Trophoblast cell (in vitro differentiated cells and primary cell): ENCODE data around the gene VCL.

Experiments used
- DNase-seq, 2 donors: peaks; one replicate each; pipeline ENCODE4 v3.0.0-alpha.2; 2016
- H2AFZ ChIP-seq: 2 replicates; pipeline ENCODE4 v1.6.1; 2013; ENCODE audit warnings: low read length, moderate library complexity, mild to moderate bottlenecking; ENCODE audit not compliant: insufficient read depth, poor library complexity
- H2AK5ac ChIP-seq: 2 replicates; pipeline ENCODE4 v1.6.1; 2013; ENCODE audit warnings: mild to moderate bottlenecking, low read length
- H2BK120ac ChIP-seq: 2 replicates; pipeline ENCODE4 v1.6.1; 2013; ENCODE audit warnings: low read length, mild to moderate bottlenecking, moderate library complexity; ENCODE audit not compliant: insufficient read depth, poor library complexity
- H2BK12ac ChIP-seq: 2 replicates; pipeline ENCODE4 v1.6.1; 2013; ENCODE audit warnings: mild to moderate bottlenecking, low read length, moderate library complexity
- H2BK5ac ChIP-seq: 2 replicates; pipeline ENCODE4 v1.6.1; 2013; ENCODE audit warnings: low read length, low read depth, moderate library complexity, mild to moderate bottlenecking; ENCODE audit not compliant: poor library complexity
- H3K14ac ChIP-seq: 2 replicates; pipeline ENCODE4 v1.6.1; 2013; ENCODE audit warnings: mild to moderate bottlenecking, low read length
- H3K18ac ChIP-seq: 2 replicates; pipeline ENCODE4 v1.6.1; 2013; ENCODE audit warnings: mild to moderate bottlenecking, low read length
- H3K23ac ChIP-seq: 2 replicates; pipeline ENCODE4 v1.6.1; 2013; ENCODE audit warnings: low read length
- H3K27ac ChIP-seq: 2 replicates; pipeline ENCODE4 v1.5.1; 2013; ENCODE audit warnings: low read depth, mild to moderate bottlenecking, inconsistent platforms, low read length, moderate library complexity
- H3K27me3 ChIP-seq: 2 replicates; pipeline ENCODE4 v1.6.1; 2013; ENCODE audit warnings: inconsistent platforms, mild to moderate bottlenecking, low read length, moderate library complexity; ENCODE audit not compliant: insufficient read depth
- H3K36me3 ChIP-seq, 2 experiments: 1 replicate in 1 of 2; 2 replicates in 1 of 2; pipeline ENCODE4 v1.6.1; 2013; ENCODE audit warnings: low read length in 2 of 2, mild to moderate bottlenecking in 2 of 2, moderate library complexity in 1 of 2; ENCODE audit not compliant: insufficient read depth in 2 of 2, control insufficient read depth in 1 of 2
- H3K4ac ChIP-seq: 2 replicates; pipeline ENCODE4 v1.6.1; 2013; ENCODE audit warnings: low read depth, mild to moderate bottlenecking, low read length, moderate library complexity
- H3K4me1 ChIP-seq, 2 experiments: 1 replicate in 1 of 2; 2 replicates in 1 of 2; pipeline ENCODE4 v1.6.1; 2013; ENCODE audit warnings: low read length in 2 of 2, mild to moderate bottlenecking in 2 of 2, moderate library complexity in 1 of 2; ENCODE audit not compliant: insufficient read depth in 2 of 2, control insufficient read depth in 1 of 2
- H3K4me2 ChIP-seq: 2 replicates; pipeline ENCODE4 v1.6.1; 2013; ENCODE audit warnings: inconsistent platforms, mild to moderate bottlenecking, low read length, moderate library complexity
- H3K4me3 ChIP-seq: 2 replicates; pipeline ENCODE4 v1.5.1; 2013; ENCODE audit warnings: mild to moderate bottlenecking, low read depth, low read length, inconsistent platforms
- H3K79me1 ChIP-seq: one replicate; pipeline ENCODE4 v1.6.1; 2013; ENCODE audit warnings: low read length
- H3K79me2 ChIP-seq: 2 replicates; pipeline ENCODE4 v1.6.1; 2013; ENCODE audit warnings: low read length, mild to moderate bottlenecking; ENCODE audit not compliant: control insufficient read depth, insufficient read depth, poor library complexity
- H3K9ac ChIP-seq: 2 replicates; pipeline ENCODE4 v1.6.1; 2013; ENCODE audit warnings: mild to moderate bottlenecking, low read length
- H3K9me3 ChIP-seq: 2 replicates; pipeline ENCODE4 v1.6.1; 2013; ENCODE audit warnings: low read depth, mild to moderate bottlenecking, control low read depth, inconsistent platforms, low read length; ENCODE audit not compliant: insufficient read depth
- H4K12ac ChIP-seq: 2 replicates; pipeline ENCODE4 v1.6.1; 2013; ENCODE audit warnings: low read depth, mild to moderate bottlenecking, low read length, moderate library complexity
- H4K8ac ChIP-seq: 2 replicates; pipeline ENCODE4 v1.6.1; 2013; ENCODE audit warnings: low read depth, mild to moderate bottlenecking, low read length, moderate library complexity
- H4K91ac ChIP-seq: one replicate; pipeline ENCODE4 v1.6.1; 2013; ENCODE audit warnings: low read depth, mild to moderate bottlenecking, low read length, moderate library complexity
- WGBS: extraction: QIAGEN DNeasy Blood & Tissue Kit; methylation state at CpG from one replicate; pipeline ENCODE4 v1.1.7; 2013; ENCODE audit warnings: missing lambda C conversion rate; ENCODE audit not compliant: insufficient read length, insufficient coverage; ENCODE audit errors: extremely low coverage; 5-methylcytosine and 5-hydroxymethylcytosine counted together

VCL gene

DNA sequence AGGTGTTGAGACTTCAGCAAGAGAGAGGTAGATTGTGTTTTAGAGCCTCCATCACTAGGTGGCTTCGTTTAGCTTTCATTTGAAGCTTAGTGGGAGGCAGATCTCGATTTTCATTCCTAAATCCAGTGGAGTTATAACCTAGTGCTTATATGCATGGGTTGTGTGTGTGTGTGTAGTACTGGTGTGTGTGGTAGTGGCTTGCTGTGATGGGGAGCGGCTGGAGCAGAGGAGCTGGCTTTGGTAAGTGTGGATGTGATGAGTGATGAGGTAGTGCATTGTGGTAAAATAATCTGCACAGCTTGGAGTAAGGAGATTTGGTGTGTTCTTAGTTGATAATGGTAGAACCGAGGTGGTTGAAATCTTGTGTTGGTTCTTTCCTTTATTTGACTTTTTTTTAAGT lies 109.5 kb downstream of the VCL start:
- no peaks in the 10 kb centered on the region for H3K79me2 ChIP-seq
- no peak overlapping the region for H3K18ac ChIP-seq
- no peak overlapping the region for H3K23ac ChIP-seq
- no peak overlapping the region for H3K4me2 ChIP-seq
- no CpG with 5 or more reads among the region's 4 CpGs for WGBS
- H3K4me1 ChIP-seq: no peaks in the 10 kb centered on the region
- no peaks in the 10 kb centered on the region for H3K27me3 ChIP-seq
- H4K8ac ChIP-seq: no peak overlapping the region
- no peak overlapping the region for H3K4ac ChIP-seq
- H3K27ac ChIP-seq: no peak overlapping the region
- no peak overlapping the region for H3K4me3 ChIP-seq
- H3K79me1 ChIP-seq: no peaks in the 10 kb centered on the region
- no peak overlapping the region for H2BK12ac ChIP-seq
- H4K91ac ChIP-seq: no peak overlapping the region
- H3K14ac ChIP-seq: no peak overlapping the region
- H2BK120ac ChIP-seq: no peak overlapping the region
- H3K9me3 ChIP-seq: no peaks in the 10 kb centered on the region
- H3K36me3 ChIP-seq: peaks cover 45 to 70% of the 10 kb centered on the region in 2 experiments
- no peak overlapping the region for H2BK5ac ChIP-seq
- no peak overlapping the region for H3K9ac ChIP-seq
- no peak overlapping the region for H2AFZ ChIP-seq
- no peak overlapping the region for H4K12ac ChIP-seq
- DNase-seq: no peak
- no peak overlapping the region for H2AK5ac ChIP-seq

- Histone ChIP-seq H3K36me3 (peaks cover 49 to 72% of the 10 kb centered on the region in 2 experiments), H3K4me2 (no peak overlapping the region), H3K4ac (no peak overlapping the region), H4K8ac (no peak overlapping the region), H3K27me3 (no peaks in the 10 kb centered on the region), H3K79me1 (no peaks in the 10 kb centered on the region), H3K9ac (no peak overlapping the region), H3K9me3 (no peaks in the 10 kb centered on the region), H2AK5ac (no peak overlapping the region), H3K4me1 (no peaks in the 10 kb centered on the region), H2AFZ (no peak overlapping the region), H2BK120ac (no peak overlapping the region), H3K23ac (no peak overlapping the region), H3K27ac (no peak overlapping the region), H4K12ac (no peak overlapping the region), H2BK5ac (no peak overlapping the region), H3K79me2 (no peaks in the 10 kb centered on the region), H3K18ac (no peak overlapping the region), H3K4me3 (no peak overlapping the region), H4K91ac (no peak overlapping the region), H2BK12ac (no peak overlapping the region), H3K14ac (no peak overlapping the region)
- DNase-seq: no peak
These were observed 111.5 kb downstream of the VCL start for GRCh38 chr10:74109452-74109851.

- Histone ChIP-seq H3K4me1 (no peaks in the 10 kb centered on the region), H3K79me1 (no peaks in the 10 kb centered on the region), H3K14ac (no peak overlapping the region), H3K9ac (no peak overlapping the region), H3K27ac (no peak overlapping the region), H3K27me3 (no peaks in the 10 kb centered on the region), H3K4me2 (no peak overlapping the region), H3K18ac (no peak overlapping the region), H3K36me3 (peaks cover 51 to 74% of the 10 kb centered on the region in 2 experiments), H4K8ac (no peak overlapping the region), H3K9me3 (no peaks in the 10 kb centered on the region), H3K4ac (no peak overlapping the region), H3K4me3 (no peak overlapping the region), H3K23ac (no peak overlapping the region), H4K12ac (no peak overlapping the region), H2BK12ac (no peak overlapping the region), H4K91ac (no peak overlapping the region), H3K79me2 (no peaks in the 10 kb centered on the region), H2BK5ac (no peak overlapping the region), H2AFZ (no peak overlapping the region), H2BK120ac (no peak overlapping the region), H2AK5ac (no peak overlapping the region)
- DNase-seq: no peak
- WGBS: no CpG with 5 or more reads among the region's 1 CpG
These were observed 112.2 kb downstream of the VCL start for GRCh38 chr10:74110120-74110519.

- H3K4me2 ChIP-seq: no peak overlapping the region
- H3K4me3 ChIP-seq: no peak overlapping the region
- H2BK12ac ChIP-seq: no peak overlapping the region
- no peak overlapping the region for H3K14ac ChIP-seq
- H3K18ac ChIP-seq: no peak overlapping the region
- DNase-seq: no peak
- H3K23ac ChIP-seq: no peak overlapping the region
- no peaks in the 10 kb centered on the region for H3K79me1 ChIP-seq
- H3K79me2 ChIP-seq: no peaks in the 10 kb centered on the region
- no peak overlapping the region for H4K12ac ChIP-seq
- no peaks in the 10 kb centered on the region for H3K4me1 ChIP-seq
- H4K91ac ChIP-seq: no peak overlapping the region
- no peaks in the 10 kb centered on the region for H3K27me3 ChIP-seq
- no peak overlapping the region for H2BK120ac ChIP-seq
- H3K9me3 ChIP-seq: no peaks in the 10 kb centered on the region
- peaks cover 46 to 73% of the 10 kb centered on the region in 2 experiments for H3K36me3 ChIP-seq
- H4K8ac ChIP-seq: no peak overlapping the region
- no peak overlapping the region for H3K4ac ChIP-seq
- H3K27ac ChIP-seq: no peak overlapping the region
- no peak overlapping the region for H2AFZ ChIP-seq
- WGBS: no CpG with 5 or more reads among the region's 14 CpGs
- no peak overlapping the region for H2BK5ac ChIP-seq
- no peak overlapping the region for H3K9ac ChIP-seq
- no peak overlapping the region for H2AK5ac ChIP-seq
These were observed 113.9 kb downstream of the VCL start for GRCh38 chr10:74111799-74112198.
